H1 (cell line): ENCODE data around the gene AKT1S1. TPM values are rescaled to one million over a fixed set of nuclear protein-coding genes. Genes with fewer than 3 reads are reported as not detected.

ENCODE experiments used
- CTCF ChIA-PET: fragments of 300-600 bp; sonication (Branson Sonifier 250); formaldehyde crosslinking; loops from one replicate; lab custom pipeline; 2021; ENCODE audit not compliant: partially characterized antibody; lab: Charles Lee
- POLR2A ChIA-PET: fragments of 300-600 bp; sonication (Branson Sonifier 250); formaldehyde crosslinking; loops from one replicate; lab custom pipeline; 2021; ENCODE audit warnings: inconsistent platforms; ENCODE audit not compliant: partially characterized antibody; lab: Charles Lee
- DNase-seq, 2 experiments: peaks; one replicate each; pipeline versions ENCODE4 v3.0.0 to v3.0.0-alpha.2; 2010 to 2022; ENCODE audit warnings: low spot score in 2 of 2, low read depth in 1 of 2, mixed read lengths in 1 of 2
- FAIRE-seq: peaks from 2 replicates; lab custom pipeline; 2011; peaks lifted over from hg19 to GRCh38; lab: Jason Lieb, UNC
- H2AFZ ChIP-seq: 2 replicates; pipeline ENCODE4 v1.8.1; 2012; ENCODE audit warnings: low read length, inconsistent platforms
- H2AK5ac ChIP-seq: 2 replicates; pipeline ENCODE4 v1.6.1; 2013; ENCODE audit warnings: low read depth, low read length
- H2BK120ac ChIP-seq: replicated peaks from 2 replicates; pipeline ENCODE3; 2013; ENCODE audit warnings: low read depth, low read length, inconsistent platforms
- H2BK12ac ChIP-seq: 2 replicates; pipeline ENCODE4 v1.6.1; 2013; ENCODE audit warnings: low read depth, low read length
- H2BK15ac ChIP-seq: 2 replicates; pipeline ENCODE4 v1.6.1; 2013; ENCODE audit warnings: low read length
- H2BK20ac ChIP-seq: 2 replicates; pipeline ENCODE4 v1.6.1; 2013; ENCODE audit warnings: low read length
- H2BK5ac ChIP-seq: 2 replicates; pipeline ENCODE4 v1.6.1; 2013; ENCODE audit warnings: low read depth, low read length
- H3K14ac ChIP-seq: 2 replicates; pipeline ENCODE4 v1.6.1; 2013; ENCODE audit warnings: inconsistent platforms; ENCODE audit not compliant: insufficient read length
- H3K18ac ChIP-seq: 2 replicates; pipeline ENCODE4 v1.6.1; 2013; ENCODE audit warnings: low read length; ENCODE audit errors: extremely low read depth
- H3K23ac ChIP-seq: 2 replicates; pipeline ENCODE4 v1.6.1; 2013; ENCODE audit warnings: inconsistent platforms; ENCODE audit not compliant: insufficient read length
- H3K23me2 ChIP-seq: 2 replicates; pipeline ENCODE4 v1.6.1; 2013; ENCODE audit warnings: low read depth, low read length
- H3K27ac ChIP-seq: 2 replicates; pipeline ENCODE4 v1.6.1; 2011; ENCODE audit warnings: low read depth, low read length, inconsistent platforms
- H3K27me3 ChIP-seq, 4 experiments: replicated peaks in 1 of 4; 1 replicate in 1 of 4; 2 replicates in 3 of 4; pipeline versions ENCODE4 v1.6.1 to v1.8.1; 2011 to 2013; ENCODE audit warnings: low read length in 3 of 4, mild to moderate bottlenecking in 3 of 4, inconsistent platforms in 2 of 4, mixed read lengths in 2 of 4, moderate library complexity in 1 of 4; ENCODE audit not compliant: control insufficient read depth in 3 of 4, insufficient read depth in 3 of 4; ENCODE audit errors: extremely low read depth in 1 of 4
- H3K36me3 ChIP-seq, 4 experiments: 2 replicates each; pipeline versions ENCODE4 v1.6.1 to v1.8.1; 2011 to 2013; ENCODE audit warnings: mild to moderate bottlenecking in 4 of 4, low read length in 3 of 4, moderate library complexity in 2 of 4, control low read depth in 1 of 4, inconsistent platforms in 1 of 4; ENCODE audit not compliant: insufficient read depth in 4 of 4, control insufficient read depth in 2 of 4
- H3K4ac ChIP-seq: replicated peaks from 2 replicates; pipeline ENCODE3; 2013; ENCODE audit warnings: low read length, low read depth, mixed read lengths, inconsistent platforms; ENCODE audit not compliant: insufficient read length
- H3K4me1 ChIP-seq, 4 experiments: replicated peaks in 1 of 4; 1 replicate in 1 of 4; 2 replicates in 3 of 4; pipeline versions ENCODE4 v1.6.1 to v1.8.1; 2011 to 2013; ENCODE audit warnings: low read length in 3 of 4, inconsistent platforms in 2 of 4, mixed read lengths in 1 of 4; ENCODE audit not compliant: insufficient read depth in 4 of 4, control insufficient read depth in 3 of 4
- H3K4me2 ChIP-seq, 2 experiments: 2 replicates each; pipeline versions ENCODE4 v1.6.1 to v1.8.1; 2011 to 2013; ENCODE audit warnings: low read depth in 2 of 2, low read length in 2 of 2, control low read depth in 1 of 2, inconsistent platforms in 1 of 2, mild to moderate bottlenecking in 1 of 2; ENCODE audit not compliant: insufficient read depth in 1 of 2
- H3K4me3 ChIP-seq, 4 experiments: fragments of 200-600, 300-600 bp in 1 of 4; sonication (generic), shearing (Covaris generic), sonication (Bioruptor Twin) in 1 of 4; 2 replicates each; pipeline versions ENCODE4 v1.5.1 to v1.8.1; 2011 to 2016; ENCODE audit warnings: low read length in 4 of 4, low read depth in 3 of 4, control low read depth in 2 of 4, inconsistent platforms in 2 of 4, mild to moderate bottlenecking in 2 of 4, mixed read lengths in 1 of 4, moderate library complexity in 1 of 4; ENCODE audit not compliant: insufficient read depth in 2 of 4; ENCODE audit errors: extremely low read depth in 1 of 4
- H3K56ac ChIP-seq: replicated peaks from 2 replicates; pipeline ENCODE3; 2013; ENCODE audit warnings: low read depth, mild to moderate bottlenecking, mixed read lengths, low read length, inconsistent platforms; ENCODE audit not compliant: insufficient read length
- H3K79me1 ChIP-seq: 2 replicates; pipeline ENCODE4 v1.6.1; 2013; ENCODE audit warnings: low read depth, low read length, control low read depth
- H3K79me2 ChIP-seq, 2 experiments: 2 replicates each; pipeline versions ENCODE4 v1.6.1 to v1.8.1; 2012 to 2013; ENCODE audit warnings: low read length in 2 of 2, mild to moderate bottlenecking in 2 of 2, inconsistent platforms in 1 of 2; ENCODE audit not compliant: insufficient read depth in 2 of 2, control insufficient read depth in 1 of 2
- H3K9ac ChIP-seq, 4 experiments: replicated peaks in 1 of 4; 1 replicate in 1 of 4; 2 replicates in 3 of 4; pipeline versions ENCODE4 v1.6.1 to v1.8.1; 2011 to 2013; ENCODE audit warnings: low read depth in 3 of 4, low read length in 3 of 4, control low read depth in 2 of 4, mild to moderate bottlenecking in 2 of 4, moderate library complexity in 2 of 4, inconsistent platforms in 1 of 4; ENCODE audit errors: extremely low read depth in 1 of 4
- H3K9me3 ChIP-seq, 2 experiments: 2 replicates each; pipeline versions ENCODE4 v1.6.1 to v1.8.1; 2012 to 2013; ENCODE audit warnings: mild to moderate bottlenecking in 2 of 2, moderate library complexity in 2 of 2, control low read depth in 1 of 2, inconsistent platforms in 1 of 2, low read depth in 1 of 2, low read length in 1 of 2, mixed read lengths in 1 of 2; ENCODE audit not compliant: insufficient read depth in 2 of 2
- H4K20me1 ChIP-seq, 2 experiments: replicated peaks in 1 of 2; 2 replicates each; pipeline versions ENCODE3 to v1.8.1; 2011 to 2013; ENCODE audit warnings: inconsistent platforms in 2 of 2, low read length in 2 of 2, mild to moderate bottlenecking in 1 of 2; ENCODE audit not compliant: insufficient read depth in 2 of 2, control insufficient read depth in 1 of 2
- H4K5ac ChIP-seq: 2 replicates; pipeline ENCODE4 v1.6.1; 2013; ENCODE audit warnings: low read length, low read depth, mixed read lengths, inconsistent platforms; ENCODE audit not compliant: insufficient read length
- H4K8ac ChIP-seq: 2 replicates; pipeline ENCODE4 v1.8.0; 2013; ENCODE audit warnings: mild to moderate bottlenecking, moderate library complexity, low read length, inconsistent platforms; ENCODE audit not compliant: insufficient read depth; ENCODE audit errors: extremely low read depth
- H4K91ac ChIP-seq: replicated peaks from 2 replicates; pipeline ENCODE3; 2013; ENCODE audit warnings: low read length, mixed read lengths, inconsistent platforms; ENCODE audit not compliant: insufficient read length
- CBX8 ChIP-seq: fragments of 300-800, 300-1000 bp; sonication (generic); IDR thresholded peaks from 2 replicates; pipeline ENCODE4 v1.7.1; 2016; ENCODE audit warnings: low read depth, low read length, borderline replicate concordance
- CHD1 ChIP-seq: IDR thresholded peaks from 2 replicates; pipeline ENCODE4 v1.6.1; 2012; ENCODE audit warnings: low read depth, low read length, improper control_type of control experiment
- CTBP2 ChIP-seq: IDR thresholded peaks from 2 replicates; pipeline ENCODE4 v1.7.0; 2011; ENCODE audit warnings: borderline replicate concordance, mild to moderate bottlenecking, moderate library complexity, mixed read lengths, low read length; ENCODE audit not compliant: insufficient read depth, insufficient read length
- CTCF ChIP-seq, 3 experiments: IDR thresholded peaks; 1 replicate in 2 of 3; 2 replicates in 1 of 3; pipeline versions ENCODE4 v1.5.1 to v1.6.1; 2011; ENCODE audit warnings: low read length in 3 of 3, mild to moderate bottlenecking in 3 of 3, inconsistent platforms in 2 of 3, low read depth in 1 of 3, moderate library complexity in 1 of 3; ENCODE audit not compliant: insufficient read depth in 1 of 3; ENCODE audit errors: control extremely low read depth in 1 of 3
- GABPA ChIP-seq: IDR thresholded peaks from 2 replicates; pipeline ENCODE4 v1.6.1; 2011; ENCODE audit warnings: mild to moderate bottlenecking, low read length, moderate library complexity, borderline replicate concordance; ENCODE audit not compliant: insufficient read depth
- HDAC6 ChIP-seq: IDR thresholded peaks from one replicate; pipeline ENCODE4 v1.7.1; 2012; ENCODE audit warnings: low read depth, mild to moderate bottlenecking, inconsistent platforms, low read length, moderate library complexity
- JUN ChIP-seq: IDR thresholded peaks from 2 replicates; pipeline ENCODE4 v1.6.1; 2011; ENCODE audit warnings: low read depth, mild to moderate bottlenecking, improper control_type of control experiment, low read length
- NRF1 ChIP-seq: IDR thresholded peaks from 2 replicates; pipeline ENCODE4 v1.6.1; 2011; ENCODE audit warnings: mild to moderate bottlenecking, low read depth, low read length, improper control_type of control experiment
- SP1 ChIP-seq: IDR thresholded peaks from 2 replicates; pipeline ENCODE4 v1.6.1; 2011; ENCODE audit warnings: low read depth, low read length
- SRF ChIP-seq: IDR thresholded peaks from 2 replicates; pipeline ENCODE4 v1.6.1; 2011; ENCODE audit warnings: mild to moderate bottlenecking, low read depth, low read length, moderate library complexity
- TAF1 ChIP-seq: IDR thresholded peaks from 2 replicates; pipeline ENCODE4 v1.6.1; 2011; ENCODE audit warnings: mild to moderate bottlenecking, low read depth, low read length
- TAF7 ChIP-seq: optimal IDR thresholded peaks from 2 replicates; pipeline ENCODE3; 2011; ENCODE audit warnings: low read depth, mild to moderate bottlenecking, inconsistent platforms, low read length, moderate library complexity, borderline replicate concordance
- WGBS, 2 experiments: shearing (Covaris generic) in 1 of 2; methylation state at CpG; one replicate each; pipeline versions ENCODE4 v1.1.6 to v1.1.7; 2013 to 2015; ENCODE audit warnings: low lambda C conversion rate in 2 of 2, mixed read lengths in 2 of 2, inconsistent platforms in 1 of 2, low coverage in 1 of 2, missing lambda C conversion rate in 1 of 2; ENCODE audit not compliant: insufficient replicate concordance in 2 of 2, insufficient coverage in 1 of 2, insufficient read length in 1 of 2; ENCODE audit errors: extremely low coverage in 1 of 2, missing lambda C conversion rate in 1 of 2; 5-methylcytosine and 5-hydroxymethylcytosine counted together
- polyA plus RNA-seq, 7 experiments: library from polyadenylated mRNA; depleted of rRNA in 3 of 7; stranded (reverse) in 5 of 7; unstranded in 2 of 7; fragments of >200 nt in 5 of 7; fragments of 200-250 nt in 2 of 7; gene quantifications; 1 replicate in 5 of 7; 2 replicates in 1 of 7; 4 replicates in 1 of 7; pipeline versions ENCODE4 v1.2.1 to v1.2.3, GENCODE V29; 2011 to 2013; ENCODE audit warnings: missing spikeins in 2 of 7, mixed read lengths in 2 of 7
- total RNA-seq: library from RNA; stranded (reverse); fragmentation: NEBNext Ultra II Directional; extraction: Animal tissue kit (Norgen Biotek cat#: 25700); gene quantifications from 2 replicates; pipeline ENCODE4 v1.2.1, GENCODE V29; 2021

AKT1S1 gene
- total and polyA plus RNA-seq, 2 of the 8 experiments (the other 6 are each of a cell fraction or from before 2014, with no cell fraction given), result 40.7 to 45.9 TPM

DNA sequence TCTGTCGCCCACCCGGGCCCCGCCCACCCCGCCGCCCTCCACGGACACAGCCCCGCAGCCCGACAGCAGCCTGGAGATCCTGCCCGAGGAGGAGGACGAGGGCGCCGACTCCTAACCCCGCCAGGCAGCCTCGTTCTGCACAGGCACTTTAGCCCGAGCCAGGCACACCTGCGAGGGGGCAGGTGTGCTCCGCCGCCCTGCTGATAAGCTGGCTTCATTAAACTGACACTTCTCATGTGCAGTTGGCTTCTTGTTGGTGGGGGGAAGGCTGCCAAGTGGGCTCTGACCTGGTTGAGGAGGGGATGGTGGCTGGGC is 11.3 kb upstream of the AKT1S1 start:
- no peak overlapping the region for H3K4me2 ChIP-seq
- ChIA-PET CTCF (interaction anchor here (0.5 to 1.3 kb wide), 4 partner anchors 12 to 31 kb away, joined by 3 to 5 read pairs (median 3); no protein-coding TSS in a partner anchor), POLR2A (interaction anchor here (0.9 to 9.5 kb wide), 6 partner anchors 9 to 212 kb away, joined by 3 to 82 read pairs (median 12); partner anchors contain the start of genes AKT1S1, ATF5, NUP62 and TBC1D17)
- no peak overlapping the region for H4K5ac ChIP-seq
- H3K9me3 ChIP-seq, result peaks cover 0 to 10% of the 10 kb centered on the region in 2 experiments; a peak in 3 of 4 replicates
- H4K20me1 ChIP-seq, result peaks cover 0 to 7% of the 10 kb centered on the region in 2 experiments
- TF ChIP-seq SRF, result no peak
- no peak for TF ChIP-seq NRF1
- no peak for TF ChIP-seq CTCF (IDR thresholded peaks at IDR 0.05; ENCODE audit: control extremely low read depth in 1 of 3, insufficient read depth in 1 of 3, low read depth in 1 of 3, low read length in 3 of 3)
- TF ChIP-seq SP1, result no peak
- TF ChIP-seq JUN, result no peak
- TF ChIP-seq CHD1, result no peak
- no peak for TF ChIP-seq HDAC6
- no peak for TF ChIP-seq GABPA
- TF ChIP-seq TAF1, result no peak
- TF ChIP-seq CTBP2, result no peak
- TF ChIP-seq TAF7, result no peak
- TF ChIP-seq CBX8, result no peak
- peaks cover 6 to 25% (median 12%) of the 10 kb centered on the region in 4 experiments; a peak in 7 of 8 replicates for H3K36me3 ChIP-seq
- H3K4me3 ChIP-seq, result no peak overlapping the region
- H2AK5ac ChIP-seq, result no peak overlapping the region
- H2BK120ac ChIP-seq, result no peak overlapping the region
- no peak overlapping the region for H2BK5ac ChIP-seq
- no peak overlapping the region for H3K27ac ChIP-seq
- no peak overlapping the region for H4K91ac ChIP-seq
- peaks cover 0 to 11% (median 6%) of the 10 kb centered on the region in 4 experiments; a peak in 4 of 7 replicates for H3K27me3 ChIP-seq
- no peak overlapping the region for H2BK12ac ChIP-seq
- H2AFZ ChIP-seq, result no peak overlapping the region
- no peak overlapping the region for H3K4ac ChIP-seq
- no peak overlapping the region for H2BK15ac ChIP-seq
- DNase-seq (no peak), FAIRE-seq (no peak)
- peaks cover 2% of the 10 kb centered on the region; the same call in 1 of the 2 replicates for H3K23me2 ChIP-seq
- H2BK20ac ChIP-seq, result no peak overlapping the region
- WGBS, 2 experiments, result 98% methylated on average over 12 of the region's 18 CpGs; no CpG with 5 or more reads in 1 of the 2 experiments
- peaks cover 0 to 10% (median 8%) of the 10 kb centered on the region in 4 experiments; a peak in 5 of 7 replicates for H3K4me1 ChIP-seq
- H3K79me2 ChIP-seq, result no peaks in the 10 kb centered on the region
- no peak overlapping the region for H4K8ac ChIP-seq
- H3K56ac ChIP-seq, result no peak overlapping the region
- H3K9ac ChIP-seq, result no peak overlapping the region
- H3K79me1 ChIP-seq, result no peaks in the 10 kb centered on the region
- no peak overlapping the region for H3K14ac ChIP-seq
- no peak overlapping the region for H3K18ac ChIP-seq
- no peak overlapping the region for H3K23ac ChIP-seq
